Activated CD8-positive, alpha-beta memory T cell treated with anti-CD3 and anti-CD28 coated beads, Interleukin-2, amount 50 U/mL, for 1 hour (primary cell): ENCODE data around the gene NPPA.
"Not testable (repeated sequence)": the region's sequence is repeated elsewhere in the genome, so short reads cannot be mapped to it uniquely, and the experiment has no call there.

ENCODE experiments used
- DNase-seq: peaks from one replicate; pipeline ENCODE4 v3.0.0-alpha.2; 2020; ENCODE audit errors: extremely low read depth

The NPPA gene

DNA sequence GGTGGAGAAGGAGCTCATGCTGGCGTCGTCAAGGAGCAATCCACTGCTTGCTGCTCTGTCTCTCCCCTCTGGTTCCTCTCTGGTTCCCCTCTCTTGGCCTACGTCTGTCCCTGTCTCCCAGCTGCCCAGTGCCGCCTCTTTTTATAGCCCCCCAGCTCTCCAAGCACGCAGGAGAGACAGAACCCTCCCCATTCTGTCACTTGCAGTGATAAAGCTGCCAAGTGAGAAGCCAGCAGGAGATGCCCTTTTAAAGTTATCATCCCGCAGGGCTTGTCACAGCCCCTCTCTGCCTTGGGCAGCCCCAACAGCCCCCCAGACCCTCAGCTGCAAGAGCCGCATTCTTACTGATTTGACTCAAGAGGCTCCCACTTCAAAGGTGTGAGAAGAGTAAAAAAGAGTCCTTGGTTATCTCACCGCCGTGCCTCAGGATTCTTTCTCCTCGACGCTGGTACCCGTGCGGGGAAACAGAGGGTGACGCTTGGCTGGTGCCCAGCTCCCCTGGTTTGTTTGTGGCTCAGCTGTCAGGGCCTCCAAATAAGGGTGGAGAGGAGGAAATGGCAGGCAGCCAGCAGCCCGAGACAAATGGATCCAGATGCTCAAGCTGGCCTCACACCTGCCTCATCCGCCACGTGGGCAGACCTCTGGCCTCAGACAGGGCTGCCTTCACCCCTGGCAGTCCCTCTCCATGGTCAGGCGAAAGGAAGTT lies at the start of gene NPPA:
Gene NPPA, minus strand, starts transcription at position 117 of the 706 bp plus-strand sequence. Its CDS starts 99 bp downstream, at position 18.
- DNase-seq: no peak

DNA sequence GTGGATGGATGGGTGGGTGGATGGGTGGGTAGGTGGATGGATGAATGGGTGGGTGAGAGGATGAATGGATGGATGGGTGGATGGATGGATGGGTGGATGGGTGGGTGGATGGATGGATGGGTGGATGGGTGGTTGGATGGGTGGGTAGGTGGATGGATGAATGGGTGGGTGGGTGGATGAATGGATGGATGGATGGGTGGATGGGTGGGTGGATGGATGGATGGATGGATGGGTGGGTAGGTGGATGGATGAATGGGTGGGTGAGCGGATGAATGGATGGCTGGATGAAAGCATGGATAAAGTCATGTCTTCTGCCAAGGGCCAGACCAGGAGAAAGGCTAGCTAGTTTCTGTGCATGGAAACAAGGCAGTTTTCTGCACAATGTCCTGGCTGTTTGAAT lies 46.9 kb upstream of the NPPA start:
- not testable (repeated sequence) for DNase-seq

GRCh38 chr1:11893907-11894251 lies 46.3 kb upstream of the NPPA start:
- DNase-seq: peak; percentile 23

DNA sequence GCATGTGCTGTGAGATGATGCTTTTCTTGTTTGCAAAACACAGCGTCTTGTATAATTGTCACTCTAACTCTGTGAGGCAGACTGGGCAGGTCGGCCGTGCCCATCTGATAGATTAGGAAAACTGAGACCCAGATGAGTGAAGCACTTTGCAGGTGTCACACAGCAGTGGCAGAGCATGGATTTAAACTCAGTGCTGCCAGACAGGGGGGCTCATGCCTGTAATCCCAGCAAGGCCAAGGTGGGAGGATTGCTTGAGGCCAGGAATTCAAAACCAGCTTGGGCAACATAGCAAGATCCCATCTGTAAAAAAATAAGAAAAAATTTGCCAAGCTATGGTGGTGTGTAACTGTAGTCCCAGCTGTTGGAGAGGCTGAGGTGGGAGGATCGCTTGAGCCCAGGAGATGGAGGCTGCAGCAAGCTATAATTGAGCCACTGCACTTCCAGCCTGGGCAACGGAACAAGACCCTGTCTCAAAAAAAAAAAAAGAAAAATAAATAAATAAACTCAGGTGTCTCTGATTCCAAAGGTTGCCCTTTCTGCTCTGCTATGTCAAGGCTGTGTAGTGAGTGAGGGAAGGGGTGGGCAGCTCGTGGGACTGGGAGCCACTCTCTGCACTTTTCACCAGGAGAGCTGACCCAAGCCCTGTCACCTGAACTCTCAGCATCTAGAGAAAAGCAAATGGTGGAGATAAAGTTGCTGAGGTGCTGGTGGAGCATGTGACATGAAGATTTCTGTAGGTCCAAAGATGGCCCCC lies 44.0 kb upstream of the NPPA start:
- no peak for DNase-seq

- no peak for DNase-seq
These were observed 41.3 kb upstream of the NPPA start for GRCh38 chr1:11888877-11889208.

- DNase-seq: no peak
These were observed 40.8 kb upstream of the NPPA start for GRCh38 chr1:11888206-11888876.

DNA sequence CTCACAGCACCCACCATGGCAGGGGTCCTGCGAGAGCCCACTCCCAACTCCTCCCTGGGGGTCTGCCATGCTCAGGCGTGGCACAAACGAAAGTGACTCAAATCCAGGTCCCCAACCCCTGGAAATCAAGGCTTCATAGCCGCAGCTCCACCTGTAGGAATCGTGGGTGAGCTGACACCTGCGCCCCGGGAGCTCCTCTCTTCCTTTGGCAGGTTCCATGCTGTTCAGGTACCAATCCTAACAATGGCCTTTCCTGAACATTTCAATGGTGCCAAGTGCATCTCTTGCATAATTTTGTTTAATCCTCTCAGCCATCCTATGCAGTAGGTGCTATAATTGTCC lies 40.1 kb upstream of the NPPA start:
- DNase-seq: no peak

- no peak for DNase-seq
These were observed 39.5 kb upstream of the NPPA start for GRCh38 chr1:11886986-11887665.

DNA sequence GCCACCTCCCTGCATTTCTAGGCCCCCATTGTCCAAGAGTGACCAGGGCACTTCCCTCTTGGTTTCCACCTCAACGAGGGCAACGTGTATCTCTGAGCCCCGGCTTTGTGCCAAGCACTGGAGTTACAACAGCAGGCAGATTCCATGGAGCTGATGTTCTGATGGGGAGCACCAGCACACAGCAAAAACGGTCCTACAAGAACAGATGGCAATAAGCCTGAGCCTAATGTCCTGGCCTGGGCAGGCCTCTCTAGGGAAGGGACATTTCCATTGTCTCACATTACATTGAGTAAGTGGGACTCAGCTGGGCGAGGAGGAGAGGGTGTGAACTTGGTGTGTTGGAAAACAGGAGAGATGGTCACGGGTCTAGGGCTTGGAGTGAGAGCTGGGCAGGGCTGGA lies 38.3 kb upstream of the NPPA start:
- no peak for DNase-seq

- DNase-seq: no peak
These were observed 35.4 kb upstream of the NPPA start for GRCh38 chr1:11882814-11883538.

GRCh38 chr1:11881749-11882441 lies 34.3 kb upstream of the NPPA start:
- DNase-seq: no peak

GRCh38 chr1:11880911-11881748 lies 33.5 kb upstream of the NPPA start:
- no peak for DNase-seq

DNA sequence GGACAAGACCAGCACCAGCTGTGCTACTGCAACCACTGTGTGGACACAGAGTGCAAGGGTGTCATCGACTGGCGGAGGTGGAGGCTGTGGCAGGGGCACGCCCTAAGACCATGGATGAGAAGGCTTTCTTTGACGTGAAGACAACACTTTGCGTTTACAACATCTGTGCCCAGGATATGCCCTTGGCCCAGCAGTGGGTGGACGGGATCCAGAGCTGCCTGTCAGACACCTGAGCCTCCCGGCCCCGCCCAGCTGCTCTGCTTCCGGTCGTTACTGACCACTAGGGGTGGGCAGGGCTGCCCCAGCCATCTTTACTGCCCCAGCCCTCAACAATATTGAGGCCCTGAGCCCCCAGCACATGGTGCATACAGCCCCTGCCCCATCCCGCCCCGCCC lies 32.6 kb upstream of the NPPA start:
- no peak for DNase-seq

DNA sequence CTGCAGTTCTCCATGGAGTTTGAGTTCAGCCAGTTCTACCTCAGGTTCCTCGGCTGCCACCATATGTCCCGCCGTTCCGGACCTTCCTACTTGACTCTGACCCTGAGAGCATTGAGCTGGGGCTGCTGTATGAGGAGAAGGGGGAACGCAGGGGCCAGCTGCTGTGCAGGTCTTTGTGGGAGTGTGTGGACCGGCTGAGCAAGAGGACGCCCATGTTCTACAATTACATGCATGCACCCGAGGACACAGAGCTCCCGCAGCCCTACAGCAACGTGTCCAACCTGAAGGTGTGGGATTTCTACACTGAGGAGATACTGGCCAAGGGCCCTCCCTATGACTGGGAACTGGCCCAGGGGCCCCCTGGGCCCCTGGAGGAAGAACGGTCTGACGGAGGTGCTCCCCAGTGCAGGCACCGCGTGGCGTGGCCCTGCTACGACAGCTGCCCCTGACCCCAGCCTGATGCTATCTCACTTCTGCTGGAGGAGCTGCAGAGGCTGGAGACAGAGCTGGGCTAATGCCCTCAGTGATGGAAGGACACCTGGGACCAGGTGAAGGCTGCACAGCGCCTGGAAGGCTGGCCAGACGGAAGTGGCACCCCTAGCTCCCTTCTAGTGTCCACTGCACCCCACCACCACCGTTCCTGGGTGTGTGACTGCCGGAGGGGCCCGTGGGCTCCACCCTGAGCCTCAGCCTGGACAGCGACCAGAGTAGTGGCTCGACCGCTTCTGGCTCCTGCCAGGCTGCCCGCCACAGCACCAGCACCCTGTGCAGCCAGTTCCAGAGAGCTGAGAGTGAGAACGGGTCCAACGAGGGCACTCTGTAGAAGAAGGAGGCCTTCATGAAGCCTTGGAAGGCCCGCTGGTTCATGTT lies 32.0 kb upstream of the NPPA start:
- no peak for DNase-seq

GRCh38 chr1:11878891-11879190 lies 31.3 kb upstream of the NPPA start:
- no peak for DNase-seq

DNA sequence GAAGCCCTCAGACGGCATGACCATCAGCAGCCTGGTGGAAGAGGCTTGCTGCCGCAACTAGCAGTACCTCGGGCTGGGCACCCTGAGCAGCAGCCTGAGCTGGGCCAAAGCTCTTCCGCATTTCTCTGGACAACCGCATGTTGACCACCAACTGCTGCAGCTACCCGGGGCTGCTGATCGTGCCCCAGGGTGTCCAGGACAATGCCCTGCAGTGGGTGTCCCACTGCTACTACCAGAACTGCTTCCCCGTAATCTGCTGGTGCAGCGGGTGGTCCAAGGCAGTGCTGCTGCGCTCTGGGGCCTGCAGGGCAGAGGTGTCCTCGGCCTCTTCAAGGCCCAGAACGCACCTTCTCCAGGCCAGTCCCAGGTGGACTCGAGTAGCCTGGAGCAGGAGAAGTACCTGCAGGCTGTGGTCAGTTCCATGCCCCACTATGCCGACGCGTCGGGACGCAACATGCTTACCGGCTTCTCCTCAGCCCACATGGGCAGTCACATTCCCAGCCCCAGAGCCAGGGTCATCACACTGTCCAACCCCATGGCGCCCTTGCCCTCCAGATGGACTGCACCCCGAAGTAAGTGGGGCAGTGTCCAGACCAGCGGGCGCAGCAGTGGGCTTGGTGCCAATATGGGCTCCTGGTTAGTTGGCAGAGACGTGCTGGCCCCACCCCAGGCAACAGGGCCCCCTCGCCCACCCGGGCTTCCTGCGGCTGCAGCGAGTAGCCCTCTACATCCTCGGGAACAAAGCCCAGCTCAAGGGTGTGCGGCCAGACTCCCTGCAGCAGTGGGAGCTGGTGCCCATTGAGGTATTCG lies 30.7 kb upstream of the NPPA start:
- no peak for DNase-seq

- no peak for DNase-seq
These were observed 29.5 kb upstream of the NPPA start for GRCh38 chr1:11877074-11877473.

DNA sequence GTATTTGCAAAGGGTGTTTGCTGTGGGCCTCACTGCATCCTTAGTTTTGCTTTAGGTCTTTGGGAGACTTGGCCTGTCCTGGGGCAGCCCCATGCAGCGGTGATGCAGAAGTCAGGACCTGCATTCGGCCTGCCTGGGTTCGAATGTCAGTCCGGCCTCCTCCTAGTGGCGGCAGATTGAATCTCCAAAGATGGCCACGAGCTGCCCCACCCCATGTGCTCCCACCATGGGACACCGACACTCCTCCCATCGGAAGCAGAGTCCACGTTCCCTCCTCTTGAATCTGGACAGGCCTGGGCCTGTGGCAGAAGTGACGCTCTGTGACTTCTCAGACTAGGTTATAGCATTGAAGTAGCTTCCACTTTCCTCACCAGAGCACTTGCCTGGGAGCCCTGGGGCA lies 27.5 kb upstream of the NPPA start:
- DNase-seq: no peak

DNA sequence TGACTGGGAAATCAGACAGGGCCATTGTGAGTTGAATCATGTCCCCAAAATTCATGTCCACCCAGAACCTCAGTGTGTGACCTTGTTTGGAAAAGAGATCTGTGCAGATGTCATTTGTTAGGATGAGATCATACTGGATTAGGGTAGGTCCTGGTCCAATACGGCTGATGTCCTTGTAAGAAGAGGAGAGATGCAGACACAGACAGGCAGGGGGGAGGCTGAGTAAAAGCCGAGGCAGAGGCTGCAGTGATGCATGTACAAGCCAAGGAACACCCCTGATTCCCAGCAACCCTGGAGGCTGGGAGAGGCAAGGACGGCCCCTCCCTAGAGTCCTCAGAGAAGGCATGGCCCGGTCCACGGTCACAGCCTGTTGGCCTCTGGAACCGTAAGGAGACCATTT lies 27.0 kb upstream of the NPPA start:
- no peak for DNase-seq
